ENCODE data around the gene RAB31.
"Not testable (repeated sequence)": the region's sequence is repeated elsewhere in the genome, so short reads cannot be mapped to it uniquely, and the experiment has no call there.

Gene RAB31

DNA sequence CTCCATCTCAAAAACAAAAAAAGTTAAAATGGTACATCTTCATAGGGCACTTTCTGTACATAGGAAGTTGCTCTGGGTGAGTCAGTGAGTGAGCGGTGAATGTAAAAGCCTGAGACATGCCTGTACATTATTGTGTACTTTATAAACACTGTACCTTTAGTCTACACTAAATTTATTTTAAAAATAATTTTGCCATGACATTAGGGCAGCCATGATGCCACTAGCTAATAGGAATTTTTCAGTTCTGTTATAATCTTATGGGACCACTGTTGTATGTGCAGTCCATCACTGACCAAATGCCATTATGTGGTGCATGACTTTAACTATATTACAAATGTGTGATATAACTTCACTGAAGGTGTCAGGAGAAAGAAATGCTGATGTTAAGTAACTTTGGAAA, 166.6 kb downstream of the RAB31 start:
- in situ Hi-C loops (cut with HindIII; ENCODE audit: low sequenced_read_pairs), result no loop called here

DNA sequence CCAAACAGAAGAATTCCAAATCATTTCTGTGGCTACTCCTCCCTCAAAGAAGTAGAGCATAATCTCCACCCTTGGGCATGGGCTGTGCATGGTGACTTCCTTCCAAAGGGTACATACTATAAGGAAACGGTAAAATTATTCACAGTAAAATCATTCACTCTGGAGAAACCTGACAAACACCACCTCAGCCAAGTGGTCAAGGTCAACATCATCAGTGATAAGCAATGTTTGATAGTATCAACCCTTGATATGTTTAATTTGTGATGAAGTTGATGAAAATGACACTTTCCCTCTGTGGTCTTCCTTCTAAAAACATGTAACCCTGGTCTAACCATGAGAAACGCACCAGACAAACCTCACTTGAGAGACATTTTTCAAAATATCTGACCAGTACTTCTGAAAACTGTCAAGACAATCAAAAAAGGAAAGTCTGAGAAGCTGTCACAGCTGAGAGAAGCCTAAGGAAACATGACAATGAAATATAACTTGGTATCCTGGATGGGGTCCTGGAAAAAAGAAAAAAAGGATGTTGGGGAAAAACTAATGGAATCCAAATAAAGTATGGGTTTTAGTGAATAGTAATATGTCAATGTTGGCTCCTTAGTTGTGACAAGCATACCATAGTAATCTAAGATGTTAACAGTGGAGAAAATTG, 168.2 kb downstream of the RAB31 start:
- in situ Hi-C loops (cut with HindIII; ENCODE audit: low sequenced_read_pairs), result no loop called here

DNA sequence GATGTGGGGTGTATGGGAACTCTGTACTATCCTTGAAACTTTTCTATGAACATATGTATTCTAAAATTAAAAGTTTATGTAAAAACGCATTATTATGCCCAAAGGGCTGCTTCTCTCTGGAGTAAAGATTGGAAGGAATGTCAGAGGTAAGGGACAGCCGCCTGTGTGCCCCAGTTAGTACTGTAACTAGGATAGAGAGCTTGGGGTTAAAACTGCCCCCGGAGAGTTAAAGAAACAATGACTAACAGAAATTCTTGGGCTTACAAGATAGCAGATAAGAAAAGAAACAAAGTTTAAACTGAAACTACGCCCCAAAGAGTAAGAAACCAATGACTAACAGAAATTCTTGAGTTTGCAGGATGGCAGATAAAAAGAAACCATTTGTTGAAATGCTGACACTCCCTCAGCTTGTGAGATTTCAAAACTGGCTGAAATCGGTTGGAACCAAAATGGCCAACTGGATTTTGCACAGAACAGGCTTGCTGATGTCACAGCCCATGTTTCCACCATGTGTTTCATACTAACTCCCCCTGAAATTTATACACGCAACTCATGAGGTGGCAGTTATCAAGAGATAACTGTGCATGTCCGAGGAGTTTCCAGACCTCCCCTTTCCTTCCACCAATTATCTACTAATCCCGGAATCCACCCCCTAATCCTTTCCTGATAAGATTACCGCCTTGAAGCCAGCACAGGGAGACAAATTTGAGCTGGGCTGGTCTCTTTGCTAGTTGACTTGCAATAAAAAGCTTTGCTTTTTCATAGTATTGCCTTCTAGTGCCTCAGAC, 169.0 kb downstream of the RAB31 start:
- in situ Hi-C loops (cut with HindIII; ENCODE audit: low sequenced_read_pairs), result no loop called here

DNA sequence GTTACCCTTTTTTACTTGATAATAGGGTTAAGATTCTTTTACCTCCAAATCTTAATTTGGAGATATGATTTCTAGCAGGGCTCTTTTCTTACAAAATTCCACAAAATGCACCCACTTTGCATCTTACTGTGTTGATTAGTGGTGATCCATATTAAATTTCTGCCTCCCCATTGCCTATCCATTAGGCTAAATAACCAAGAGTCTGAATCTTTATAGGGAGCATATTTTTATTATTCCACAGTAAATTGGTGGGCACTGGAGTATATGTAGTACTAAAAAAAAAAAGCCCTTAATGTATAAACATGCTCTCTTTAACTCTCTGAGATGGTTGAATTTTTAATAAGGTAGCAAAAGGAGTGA, 169.5 kb downstream of the RAB31 start:
- in situ Hi-C loops (cut with HindIII; ENCODE audit: low sequenced_read_pairs), result no loop called here

DNA sequence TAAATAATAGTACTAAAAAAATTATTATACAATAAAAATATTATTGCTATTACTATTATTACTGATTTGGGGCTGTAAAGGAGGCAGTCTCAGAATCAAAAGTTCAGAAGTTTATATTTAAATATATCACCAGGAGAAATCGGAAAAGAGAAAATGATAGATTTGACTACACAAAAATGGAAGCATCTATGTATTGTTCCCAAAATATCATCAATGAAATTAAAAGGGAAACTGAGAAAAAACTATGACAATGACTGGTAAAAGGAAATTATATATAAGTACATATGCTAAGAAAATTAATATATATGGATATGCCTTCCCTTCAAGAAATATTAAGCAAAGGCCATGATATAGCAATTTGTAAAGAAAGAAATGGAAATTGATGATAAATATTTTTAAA, 170.0 kb downstream of the RAB31 start:
- in situ Hi-C loops (cut with HindIII; ENCODE audit: low sequenced_read_pairs), result no loop called here

DNA sequence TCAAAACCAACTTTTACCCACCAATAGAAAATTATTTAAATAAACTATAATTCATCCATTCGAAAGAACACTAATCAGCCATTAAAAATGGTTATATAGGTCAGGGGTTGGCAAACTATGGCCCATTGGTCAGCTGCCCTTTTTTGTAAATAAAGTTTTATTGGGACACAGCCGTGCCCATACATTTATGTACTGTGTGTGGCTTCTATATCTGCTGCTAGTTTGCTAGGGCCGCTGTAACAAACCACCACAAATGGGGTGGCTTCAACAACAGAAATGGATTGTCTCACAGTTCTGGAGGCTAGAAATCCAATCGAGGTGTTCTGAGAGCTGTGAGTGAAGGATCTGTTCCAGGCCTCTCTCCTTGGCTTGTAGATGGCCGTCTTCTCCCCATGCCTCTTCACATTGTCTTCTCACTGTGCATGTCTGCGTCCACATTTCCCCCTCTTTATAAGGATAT, 170.7 kb downstream of the RAB31 start:
- in situ Hi-C loops (cut with HindIII; ENCODE audit: low sequenced_read_pairs), result no loop called here

DNA sequence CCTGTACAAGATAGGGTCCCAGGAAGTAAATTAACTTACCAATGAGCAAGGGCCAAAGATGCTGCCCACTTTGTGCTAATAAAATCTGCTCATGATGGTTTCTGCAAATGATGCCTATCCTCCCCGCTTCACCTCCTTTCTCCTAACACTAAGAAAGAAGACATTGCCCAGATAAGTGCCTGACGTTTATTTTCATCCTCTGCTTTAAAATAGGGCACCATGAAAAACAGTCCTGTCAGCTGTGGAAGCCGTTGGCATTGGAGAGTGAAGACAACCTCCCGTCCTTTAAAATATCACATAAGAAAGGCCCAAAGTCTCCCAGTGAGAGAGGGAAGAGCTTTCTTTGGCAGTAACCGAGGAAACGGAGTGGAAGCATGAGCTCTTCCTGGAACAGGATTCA, 176.0 kb downstream of the RAB31 start:
- in situ Hi-C loops (cut with HindIII; ENCODE audit: low sequenced_read_pairs), result no loop called here

DNA sequence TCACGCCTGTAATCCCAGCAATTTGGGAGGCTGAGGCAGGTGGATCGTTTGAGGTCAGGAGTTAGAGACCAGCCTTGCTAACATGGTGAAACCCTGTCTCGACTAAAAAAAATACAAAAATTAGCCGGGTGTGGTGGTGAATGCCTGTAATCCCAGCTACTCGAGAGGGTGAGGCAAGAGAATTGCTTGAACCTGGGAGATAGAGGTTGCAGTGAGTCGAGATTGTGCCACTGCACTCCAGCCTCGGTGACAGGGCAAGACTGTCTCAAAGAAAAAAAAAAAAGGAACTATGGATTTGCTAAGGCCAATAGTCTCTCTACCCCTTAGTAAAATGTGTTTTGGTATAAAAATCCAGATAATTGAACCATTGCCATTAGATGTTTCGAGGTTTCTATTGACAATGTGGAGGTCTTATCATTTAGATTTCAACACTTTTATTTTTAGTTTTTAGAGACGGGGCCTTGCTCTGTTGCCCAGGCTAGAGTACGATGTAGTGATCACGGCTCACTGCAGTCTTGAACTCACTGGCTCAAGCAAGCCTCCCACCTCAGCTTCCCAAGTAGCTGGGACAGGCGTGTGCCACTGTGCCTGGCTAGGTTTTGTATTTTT, 176.5 kb downstream of the RAB31 start:
- in situ Hi-C loops (cut with HindIII; ENCODE audit: low sequenced_read_pairs), result no loop called here

- in situ Hi-C loops (cut with HindIII; ENCODE audit: low sequenced_read_pairs), result no loop called here
Measured at GRCh38 chr18:9885170-9886004, 177.3 kb downstream of the RAB31 start, which contains the start of gene TXNDC2. TSS of gene TXNDC2 (plus strand) at chr18:9885973. CDS start at chr18:9886681, 708 bp downstream.

DNA sequence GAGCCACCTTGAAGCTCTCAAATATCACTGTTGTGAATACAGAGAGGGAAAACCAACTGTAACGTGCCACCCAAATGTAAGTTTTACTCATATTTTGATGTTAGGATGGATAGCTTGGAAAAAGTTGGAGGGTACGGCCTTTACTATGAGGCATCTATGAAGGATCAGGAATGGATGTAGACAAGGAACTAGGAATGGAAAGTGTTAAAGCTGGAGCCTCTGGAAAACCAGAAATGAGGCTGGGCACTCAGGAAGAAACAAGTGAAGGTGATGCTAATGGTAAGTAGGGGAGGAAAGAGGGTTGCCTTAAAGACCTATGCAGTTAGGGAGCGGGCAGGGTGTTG, 177.9 kb downstream of the RAB31 start:
- in situ Hi-C loops (cut with HindIII; ENCODE audit: low sequenced_read_pairs), result no loop called here

- in situ Hi-C loops (cut with HindIII; ENCODE audit: low sequenced_read_pairs), result no loop called here
Measured at GRCh38 chr18:9887992-9888391, 179.9 kb downstream of the RAB31 start.

DNA sequence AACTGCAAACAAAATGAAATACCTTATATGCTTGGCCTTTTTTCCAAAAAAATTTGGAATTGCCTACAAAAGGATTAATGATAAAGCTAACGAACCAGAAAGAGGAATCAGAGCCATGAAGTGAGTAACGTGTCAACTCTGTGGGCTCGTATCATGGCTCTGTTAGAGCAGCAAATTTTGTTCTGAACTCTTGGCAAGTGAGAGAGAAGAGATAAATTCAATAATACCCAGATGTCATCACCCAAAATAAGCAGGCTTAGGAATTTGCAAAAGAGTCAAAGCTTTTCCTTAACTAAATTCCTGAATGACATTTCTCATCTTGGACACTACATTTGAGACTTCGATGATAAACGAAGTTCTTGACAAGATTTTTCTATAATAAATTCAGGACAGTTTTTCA, 182.1 kb downstream of the RAB31 start:
- in situ Hi-C loops (cut with HindIII; ENCODE audit: low sequenced_read_pairs), result no loop called here

DNA sequence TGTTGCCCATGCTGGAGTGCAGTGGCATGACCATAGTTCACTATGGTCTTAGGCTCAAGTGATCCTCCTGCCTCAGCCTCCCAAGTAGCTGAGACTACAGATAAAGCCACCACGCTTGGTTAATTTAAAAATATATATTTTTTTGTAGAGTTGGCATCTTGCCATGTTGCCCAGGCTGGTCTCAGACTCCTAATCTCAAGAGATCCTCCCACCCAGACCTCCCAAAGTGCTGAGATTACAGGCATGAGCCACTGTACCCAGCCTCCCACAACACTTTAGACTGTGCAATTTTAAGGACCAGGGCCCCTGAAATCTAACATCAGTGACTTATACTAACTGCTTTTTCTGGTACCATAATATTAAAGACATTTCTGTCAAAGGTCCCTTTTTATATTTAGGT, 182.9 kb downstream of the RAB31 start:
- in situ Hi-C loops (cut with HindIII; ENCODE audit: low sequenced_read_pairs), result no loop called here

DNA sequence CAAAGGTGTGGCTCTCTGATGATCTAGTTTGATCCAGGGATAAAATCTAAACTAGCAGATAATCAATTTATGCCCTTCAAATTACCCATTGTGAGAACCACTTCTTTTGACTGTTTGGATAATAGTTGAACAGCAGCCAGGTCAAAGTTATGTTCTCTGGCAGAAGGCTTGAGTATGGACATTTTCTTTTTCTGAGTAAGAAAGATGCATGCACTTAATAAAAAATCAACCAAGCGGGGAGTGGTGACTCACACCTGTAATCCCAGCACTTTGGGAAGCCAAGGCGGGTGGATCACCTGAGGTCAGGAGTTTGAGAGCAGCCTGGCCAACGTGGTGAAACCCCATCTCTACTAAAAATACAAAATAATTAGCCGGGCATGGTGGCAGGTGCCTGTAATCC, 183.4 kb downstream of the RAB31 start:
- in situ Hi-C loops (cut with HindIII; ENCODE audit: low sequenced_read_pairs), result not testable (repeated sequence)

- in situ Hi-C loops (cut with HindIII; ENCODE audit: low sequenced_read_pairs), result no loop called here
Measured at GRCh38 chr18:9894454-9895068, 186.5 kb downstream of the RAB31 start.

GRCh38 chr18:9897129-9897528, 189.0 kb downstream of the RAB31 start:
- in situ Hi-C loops (cut with HindIII; ENCODE audit: low sequenced_read_pairs), result no loop called here

DNA sequence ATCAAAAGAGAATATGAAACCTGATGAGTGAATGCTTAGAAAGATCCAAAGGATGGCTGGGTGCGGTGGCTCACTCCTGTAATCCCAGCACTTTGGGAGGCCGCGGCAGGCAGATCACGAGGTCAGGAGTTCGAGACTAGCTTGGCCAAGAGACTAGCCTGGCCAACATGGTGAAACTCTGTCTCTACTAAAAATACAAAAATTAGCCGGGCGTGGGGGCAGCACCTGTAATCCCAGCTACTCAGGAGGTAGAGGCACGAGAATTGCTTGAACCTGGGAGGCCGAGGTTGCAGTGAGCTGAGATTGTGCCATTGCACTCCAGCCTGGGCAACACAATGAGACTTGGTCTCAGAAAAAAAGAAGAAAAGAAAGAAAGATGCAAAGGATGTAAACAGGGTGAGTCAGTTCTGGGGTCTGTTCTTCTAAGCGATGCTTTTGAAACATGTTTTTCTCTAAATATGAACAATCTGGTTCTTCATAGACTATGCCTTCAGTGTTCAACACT, 189.7 kb downstream of the RAB31 start:
- in situ Hi-C loops (cut with HindIII; ENCODE audit: low sequenced_read_pairs), result not testable (repeated sequence)

DNA sequence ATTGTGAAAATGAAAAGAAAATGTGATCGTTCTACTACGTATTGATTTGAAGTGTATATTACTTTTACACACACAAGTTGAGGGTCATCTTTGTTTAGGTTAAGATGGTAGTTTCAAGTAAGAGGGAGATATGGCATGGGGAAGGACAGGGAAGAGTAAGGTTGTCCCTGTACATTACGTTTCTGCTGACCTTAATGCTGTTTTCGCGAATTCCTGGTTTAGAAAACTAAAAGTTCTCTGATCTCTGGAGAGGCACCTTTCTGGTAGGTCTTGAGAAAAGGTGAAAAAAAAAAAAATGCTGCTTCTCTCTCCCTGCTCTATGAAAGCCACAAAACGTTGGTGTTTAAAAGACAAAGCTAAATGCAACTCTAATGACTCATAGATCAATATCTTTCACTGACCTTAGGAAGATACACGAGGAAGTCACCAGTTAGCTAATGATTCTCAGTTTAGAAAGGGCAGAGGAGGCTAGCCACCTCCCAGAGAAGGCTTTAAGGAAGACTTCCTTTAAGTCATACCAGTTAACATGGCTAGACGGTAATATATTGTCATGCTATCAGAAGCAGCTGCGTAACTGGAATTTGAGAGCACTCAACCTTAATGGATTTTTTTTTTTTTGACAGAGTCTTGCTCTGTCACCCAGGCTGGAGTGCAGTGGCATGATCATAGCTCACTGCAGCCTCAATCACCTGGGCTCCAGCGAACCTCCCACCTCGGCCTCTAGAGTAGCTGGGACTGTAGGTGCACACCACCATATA, 190.9 kb downstream of the RAB31 start:
- in situ Hi-C loops (cut with HindIII; ENCODE audit: low sequenced_read_pairs), result no loop called here

GRCh38 chr18:9899550-9899930, 191.4 kb downstream of the RAB31 start:
- in situ Hi-C loops (cut with HindIII; ENCODE audit: low sequenced_read_pairs), result not testable (repeated sequence)

DNA sequence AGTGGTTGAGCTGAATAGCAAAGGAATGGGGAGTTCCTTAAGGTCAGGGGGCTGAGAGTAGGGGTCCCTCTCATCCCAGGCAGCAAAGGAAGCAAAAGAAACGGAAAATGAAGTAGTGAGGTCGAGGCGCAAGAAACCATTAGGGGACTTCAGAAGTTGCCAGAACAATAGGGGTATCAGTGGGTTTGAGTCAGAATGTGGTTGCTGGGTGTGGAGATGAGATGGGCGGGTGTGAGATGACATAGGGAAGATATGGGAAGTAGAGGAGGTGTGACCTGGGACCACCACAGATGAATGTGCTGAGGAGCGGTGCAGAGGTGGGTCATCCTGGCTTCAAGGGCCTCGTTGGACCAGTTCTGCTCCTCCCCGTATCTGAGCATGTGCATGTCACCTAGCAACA, 192.6 kb downstream of the RAB31 start:
- in situ Hi-C loops (cut with HindIII; ENCODE audit: low sequenced_read_pairs), result no loop called here
